Activated naive CD4-positive, alpha-beta T cell treated with Interleukin-2 at 50 U/mL for 16 hours (primary cell): ENCODE measurements around the gene FAT2.
A peak's percentile ranks its signal among the peaks of the same experiment; 100 is the strongest.
"Not testable (repeated sequence)": the region's sequence is repeated elsewhere in the genome, so short reads cannot be mapped to it uniquely, and the experiment has no call there.

Experiments
- DNase-seq: peaks from one replicate; pipeline ENCODE4 v3.0.0-alpha.2; 2020

The FAT2 gene

DNA sequence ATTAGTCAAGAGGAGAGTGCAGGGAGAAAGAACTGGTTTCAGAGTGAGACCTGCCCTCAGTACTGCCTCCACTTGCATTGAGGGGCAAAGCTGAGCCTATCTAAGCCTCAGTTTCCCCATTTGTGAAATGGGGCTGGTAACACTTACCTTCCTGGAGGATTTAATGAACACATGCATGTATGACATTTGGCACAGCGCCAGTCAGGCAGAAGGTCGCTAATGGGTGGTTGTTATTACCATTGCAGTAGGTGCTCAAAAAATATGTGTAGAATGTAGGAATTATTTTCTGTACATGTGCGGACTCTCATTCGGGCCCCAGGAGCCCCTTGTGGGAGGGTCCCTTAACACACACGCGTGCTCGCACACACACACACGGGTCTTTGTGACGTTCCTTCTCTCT, 10.9 kb downstream of the FAT2 start:
- no peak for DNase-seq

DNA sequence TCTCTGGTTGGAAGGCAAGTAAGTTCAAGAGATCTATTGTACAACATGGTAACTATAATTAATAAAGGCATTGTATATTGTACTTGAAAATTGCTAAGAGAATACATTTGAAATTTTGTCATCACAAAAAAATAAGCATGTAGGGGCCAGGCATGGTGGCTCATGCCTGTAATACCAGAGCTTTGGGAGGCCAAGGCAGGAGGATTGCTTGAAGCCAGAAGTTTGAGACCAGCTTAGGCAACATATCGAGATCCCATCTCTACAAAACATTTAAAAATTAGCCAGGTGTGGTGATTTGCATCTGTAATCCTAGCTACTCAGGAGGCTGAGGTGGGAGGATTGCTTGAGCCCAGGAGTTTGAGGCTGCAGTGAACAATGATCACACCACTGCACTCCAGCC, 12.0 kb downstream of the FAT2 start:
- not testable (repeated sequence) for DNase-seq

DNA sequence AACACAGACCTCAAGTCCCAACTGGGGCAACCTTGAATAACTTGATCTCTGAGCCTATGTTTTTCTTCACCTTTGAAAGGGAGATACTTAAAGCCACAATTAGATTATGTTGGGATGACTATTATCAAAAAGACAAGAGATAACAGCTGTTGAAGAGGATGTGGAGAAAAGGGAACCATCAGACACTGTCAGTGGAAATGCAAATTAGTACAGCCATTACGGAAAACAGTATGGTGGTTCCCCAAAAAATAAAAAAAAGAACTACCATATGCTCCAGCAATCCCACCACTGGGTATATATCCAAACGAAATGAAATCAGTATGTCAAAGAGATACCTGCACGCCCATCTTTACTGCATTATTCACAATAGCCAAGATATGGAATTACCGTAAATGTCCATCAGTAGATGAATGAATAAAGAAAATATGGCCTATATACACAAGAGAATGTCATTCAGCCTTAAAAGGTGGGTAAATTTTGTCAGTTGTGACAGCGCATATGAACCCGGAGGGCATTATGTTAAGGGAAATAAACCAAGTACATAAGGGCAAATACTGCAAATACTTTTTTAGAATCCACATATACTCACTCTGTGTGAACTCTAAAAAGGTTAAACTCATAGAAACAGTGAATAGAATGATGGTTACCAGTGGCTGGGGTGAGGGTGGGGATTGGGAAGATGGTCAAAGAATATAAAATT, 12.7 kb downstream of the FAT2 start:
- no peak for DNase-seq

DNA sequence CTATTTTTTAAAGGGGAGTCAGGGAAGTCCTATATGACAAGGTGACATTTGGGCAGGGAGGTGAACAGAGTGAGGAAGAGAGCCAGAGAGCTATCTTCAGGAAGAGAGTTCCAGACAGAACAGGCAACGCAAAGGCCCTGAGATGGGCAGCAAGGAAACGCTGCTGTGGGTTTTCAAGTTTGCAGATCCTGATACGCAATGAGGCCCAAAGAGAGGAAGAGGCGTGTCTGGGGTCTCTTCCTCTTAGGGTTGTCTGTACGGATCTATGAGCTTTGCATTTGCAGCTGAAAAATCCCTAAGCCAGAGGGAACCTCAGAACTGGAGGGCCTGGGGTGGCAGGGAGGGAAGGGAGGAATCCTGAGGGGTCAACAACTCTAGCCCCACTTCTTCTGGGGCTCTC, 13.6 kb downstream of the FAT2 start:
- no peak for DNase-seq

DNA sequence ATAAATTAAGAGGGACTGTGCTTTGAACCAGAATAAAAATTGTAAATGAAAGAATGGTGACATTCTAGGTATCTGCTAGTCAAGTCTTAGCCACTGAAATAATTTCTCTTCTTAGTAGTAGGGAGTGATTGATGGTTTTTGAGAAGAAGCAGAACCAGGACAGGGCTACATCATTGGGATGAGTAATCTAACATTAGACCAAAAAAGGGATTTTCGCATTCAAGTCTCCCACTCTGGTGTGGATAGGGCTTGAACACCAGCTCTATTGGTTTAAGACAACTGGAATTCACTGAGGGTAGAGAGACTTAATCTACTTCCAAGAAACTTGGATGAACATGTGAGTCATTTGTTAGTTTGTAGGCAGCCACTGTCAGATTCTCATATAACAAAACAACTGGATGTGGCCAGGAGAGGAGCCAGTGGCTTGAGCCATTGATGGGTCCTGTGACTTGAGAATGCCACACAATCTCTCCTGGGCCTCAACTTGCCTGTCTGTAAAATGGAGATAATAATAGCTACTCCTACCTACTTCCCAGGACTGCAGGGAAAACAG, 16.6 kb downstream of the FAT2 start:
- no peak for DNase-seq

DNA sequence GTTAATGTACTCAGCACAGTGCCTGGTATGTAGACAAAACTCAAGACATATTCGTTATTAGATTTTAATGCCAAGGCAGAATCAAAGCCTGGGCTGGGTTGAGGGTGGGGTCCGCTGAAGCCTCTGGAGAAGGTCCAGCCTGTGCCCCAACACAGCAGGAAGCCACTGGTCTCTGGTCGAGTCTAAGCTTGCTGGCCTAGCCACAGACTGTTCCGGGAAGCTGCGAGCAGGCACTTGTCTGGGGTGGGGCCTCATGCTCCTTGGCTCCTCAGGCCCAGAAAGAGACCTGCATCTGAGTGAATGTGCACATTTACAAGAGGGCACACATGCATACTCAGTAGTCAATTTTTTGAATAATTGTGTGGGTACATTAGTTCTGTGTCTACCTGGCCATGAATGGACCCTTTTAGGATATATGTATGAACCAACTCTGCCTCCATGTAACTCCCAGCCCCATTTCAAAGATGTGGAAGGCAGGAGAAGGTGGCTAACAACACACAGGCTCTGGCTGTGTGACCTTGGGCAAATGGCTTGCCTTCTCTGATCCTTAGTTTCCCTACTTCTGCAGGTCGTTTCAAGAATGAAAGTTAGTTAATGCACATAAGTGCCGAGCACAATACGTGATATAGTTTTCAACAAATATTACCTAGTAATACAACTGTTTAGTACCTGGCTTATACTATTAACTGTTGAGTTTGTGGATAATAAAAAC, 18.3 kb downstream of the FAT2 start:
- no peak for DNase-seq

DNA sequence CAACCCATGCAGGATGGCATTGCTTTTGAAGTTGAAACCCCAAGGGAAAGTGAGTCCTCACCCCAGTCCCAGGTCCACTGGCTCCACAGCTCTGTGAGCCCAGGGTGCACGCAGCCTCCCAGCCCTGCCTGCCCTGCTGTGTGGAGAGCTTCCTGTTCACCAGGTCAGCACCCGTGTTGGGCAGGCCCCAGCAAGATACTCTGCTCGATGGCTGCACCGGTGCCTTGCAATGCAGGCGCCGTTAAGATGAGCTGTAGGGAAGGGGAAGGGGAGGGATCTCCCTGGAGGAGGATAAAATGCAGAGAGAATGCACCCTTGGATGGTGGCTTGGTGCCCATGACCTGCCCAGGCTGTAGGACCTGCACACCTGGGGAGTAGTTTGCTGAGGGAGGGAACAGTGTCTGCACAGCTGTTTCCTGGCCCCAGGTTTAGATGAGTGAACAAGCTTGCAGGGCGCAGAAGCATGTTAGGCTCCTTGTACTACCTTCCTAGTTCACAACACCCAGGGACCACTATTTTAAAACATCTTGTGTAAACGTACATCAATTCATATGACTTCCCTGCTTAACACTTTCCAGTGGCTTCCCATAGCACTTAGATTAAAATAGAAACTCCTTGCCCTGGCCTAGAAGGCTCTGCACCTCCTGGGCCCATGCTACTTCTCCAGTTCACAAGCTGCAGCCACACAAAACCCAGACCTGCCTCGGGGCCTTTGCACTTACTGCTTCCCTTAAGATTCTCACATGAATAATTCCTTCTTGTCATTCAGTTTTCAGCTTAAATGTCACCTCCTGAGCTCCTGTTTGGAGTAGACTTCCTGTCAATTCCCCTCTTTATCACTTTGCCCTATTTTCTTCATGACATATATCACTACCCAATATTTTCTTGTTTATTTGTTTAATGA, 19.6 kb downstream of the FAT2 start:
- DNase-seq, result no peak

DNA sequence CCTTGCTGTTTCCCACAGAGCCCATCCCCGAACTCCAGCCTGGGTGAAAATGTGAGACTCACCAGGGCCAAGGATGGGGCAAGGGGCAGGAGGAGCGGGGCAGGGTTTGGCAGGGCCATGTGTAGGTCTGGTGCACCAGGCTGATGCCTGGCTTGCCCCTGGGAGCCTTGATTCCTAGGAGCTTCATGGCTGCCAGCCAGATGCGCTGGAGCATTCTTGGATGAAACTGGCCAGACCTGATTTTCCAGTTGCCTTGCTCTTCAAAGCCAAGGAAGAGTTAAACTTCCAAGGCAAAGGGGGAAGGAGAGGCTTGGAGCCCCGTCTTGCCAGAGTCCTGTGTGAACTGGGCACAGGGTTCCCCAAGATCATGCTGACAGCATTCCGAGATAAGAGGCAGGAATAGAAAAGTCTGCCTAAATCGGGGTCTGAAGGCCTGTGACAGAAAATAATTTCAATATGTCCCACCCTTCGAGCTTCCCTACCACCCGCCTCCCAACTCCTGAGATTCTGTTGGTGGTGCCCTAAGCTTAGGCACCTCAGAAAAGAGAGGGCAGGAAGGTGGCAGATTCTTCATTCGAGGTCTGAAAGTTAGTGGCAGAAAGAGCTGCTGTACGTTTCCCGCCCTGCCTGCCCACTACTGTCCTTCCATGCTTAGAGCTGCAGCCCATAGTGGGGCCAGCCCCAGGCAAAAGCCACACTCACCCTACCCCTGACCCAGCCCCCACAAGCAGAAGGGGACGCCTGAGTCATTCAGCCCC, 20.4 kb downstream of the FAT2 start:
- DNase-seq, result no peak

DNA sequence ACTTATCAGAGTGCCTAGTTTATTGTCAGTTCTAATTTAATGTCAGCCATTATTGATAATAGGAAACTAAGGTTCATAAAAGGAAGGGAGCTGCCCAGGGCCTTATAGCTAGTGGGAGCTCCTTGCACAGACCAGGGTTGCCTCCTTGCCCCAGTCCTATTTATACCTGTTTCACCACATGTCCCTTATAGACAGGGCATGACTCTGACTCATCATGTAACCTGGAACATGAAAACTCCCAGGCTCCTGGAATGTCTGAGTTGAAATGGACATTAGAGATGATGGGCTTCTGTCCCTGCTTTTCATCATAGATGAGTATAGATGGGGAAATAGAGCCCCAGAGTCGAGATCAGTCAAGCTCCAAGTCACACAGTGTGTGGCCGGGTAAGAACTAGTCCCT, 21.1 kb downstream of the FAT2 start:
- DNase-seq, result no peak

DNA sequence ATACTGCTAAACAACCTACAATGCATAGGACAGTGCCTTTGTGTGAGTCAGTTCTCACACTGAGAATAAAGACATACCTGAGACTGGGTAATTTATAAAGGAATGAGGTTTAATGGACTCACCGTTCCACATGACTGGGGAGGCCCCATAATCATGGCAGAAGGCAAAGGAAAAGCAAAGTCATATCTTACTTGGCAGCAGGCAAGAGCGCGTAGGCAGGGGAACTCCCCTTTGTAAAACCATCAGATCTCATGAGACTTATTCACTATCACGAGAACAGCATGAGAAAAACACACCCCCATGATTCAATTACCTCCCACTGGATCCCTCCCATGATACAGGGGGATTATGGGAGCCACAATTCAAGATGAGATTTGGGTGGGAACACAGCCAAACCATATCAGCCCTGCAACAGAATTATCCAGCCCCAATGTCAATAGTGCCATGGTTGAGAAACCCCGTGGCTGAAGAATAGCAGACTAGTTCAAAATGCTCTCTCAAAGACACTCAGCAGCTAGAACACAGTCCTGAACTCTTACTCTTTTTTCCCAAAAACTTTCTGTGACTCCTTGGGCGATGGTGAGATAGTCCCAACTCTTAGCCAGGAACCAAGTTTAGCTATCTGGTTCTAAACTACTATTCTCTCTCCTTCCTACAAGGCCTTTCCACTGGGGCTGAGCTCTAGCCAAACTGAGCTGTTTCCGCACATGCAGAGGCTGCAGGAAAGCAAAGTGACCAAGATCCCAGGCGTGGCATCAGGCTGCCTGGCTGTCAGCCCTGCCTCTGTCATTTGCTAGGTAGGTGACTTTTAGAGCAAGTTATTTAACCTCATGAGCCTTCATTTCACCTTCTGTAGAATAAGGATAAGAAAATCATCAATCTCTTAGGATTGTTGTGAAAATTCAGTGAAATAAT, 21.7 kb downstream of the FAT2 start:
- DNase-seq, result peak; percentile 17

DNA sequence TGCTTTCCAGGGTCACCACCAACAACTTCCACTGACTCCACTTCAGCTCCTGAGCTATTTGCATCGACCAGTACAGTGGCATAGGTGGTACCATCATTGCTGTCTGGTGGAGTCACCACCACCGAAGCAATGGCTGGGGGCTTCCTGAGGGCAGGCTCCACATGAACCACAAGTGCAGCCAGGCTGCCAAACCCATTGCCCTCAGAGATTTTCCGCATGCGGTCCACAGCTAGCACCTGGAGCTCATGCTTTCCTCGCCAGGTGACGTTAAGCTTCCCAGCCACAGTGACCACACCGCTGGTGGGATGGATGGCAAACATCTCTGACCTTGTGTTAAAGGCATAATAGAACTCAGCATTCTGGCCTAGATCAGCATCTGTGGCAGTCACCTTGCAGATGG, 23.1 kb downstream of the FAT2 start:
- DNase-seq, result no peak

DNA sequence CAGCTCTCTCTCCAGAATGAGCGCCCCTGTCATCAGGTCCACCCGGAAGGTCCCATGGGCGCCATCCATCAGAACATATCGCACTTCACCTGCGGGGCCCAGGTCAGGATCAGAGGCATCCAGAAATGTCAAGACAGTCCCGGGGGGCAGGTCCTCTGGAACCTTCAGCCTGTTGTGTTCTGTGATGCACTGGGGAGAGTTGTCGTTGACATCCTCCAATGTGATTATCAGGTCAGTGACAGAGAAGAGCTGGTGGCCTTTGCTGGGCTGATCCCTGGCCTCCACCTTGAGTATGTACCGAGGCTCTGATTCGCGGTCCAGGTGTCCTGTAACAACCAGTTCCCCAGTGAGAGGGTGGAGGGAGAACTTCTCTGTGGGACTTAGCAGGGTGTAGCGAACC, 25.2 kb downstream of the FAT2 start:
- no peak for DNase-seq

DNA sequence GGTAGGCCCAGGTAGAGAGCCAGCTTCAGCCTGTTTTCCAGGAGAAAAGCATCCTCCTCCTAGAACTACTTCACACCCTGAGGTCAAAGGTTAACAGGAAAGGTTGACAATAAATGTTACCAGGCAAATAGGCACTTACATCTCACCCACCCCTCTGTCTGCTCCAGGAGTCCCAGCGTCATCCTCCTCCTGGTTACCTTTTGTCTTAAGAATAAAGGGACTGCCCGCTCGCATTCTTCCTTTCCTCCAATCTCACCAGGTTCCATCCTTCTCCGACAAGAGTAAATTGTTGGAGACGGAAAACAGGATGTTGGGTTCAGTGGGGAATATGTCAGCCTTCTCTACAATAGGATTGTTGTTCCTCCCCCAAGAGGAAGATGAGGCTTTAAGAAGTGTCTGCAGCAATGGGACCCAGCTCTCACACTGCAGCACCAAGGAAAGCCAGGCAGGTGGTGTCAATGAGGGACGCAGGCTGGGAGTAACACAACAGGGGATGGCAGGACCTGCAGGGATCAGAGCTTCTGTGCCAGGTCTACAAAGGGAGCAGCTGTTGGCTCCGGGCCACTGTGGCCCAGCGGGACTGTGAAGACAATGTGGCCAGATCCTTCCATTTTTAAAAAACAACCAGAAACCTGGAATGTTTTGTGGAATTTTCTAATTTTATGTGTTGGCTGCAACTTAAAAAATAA, 29.0 kb downstream of the FAT2 start:
- no peak for DNase-seq

DNA sequence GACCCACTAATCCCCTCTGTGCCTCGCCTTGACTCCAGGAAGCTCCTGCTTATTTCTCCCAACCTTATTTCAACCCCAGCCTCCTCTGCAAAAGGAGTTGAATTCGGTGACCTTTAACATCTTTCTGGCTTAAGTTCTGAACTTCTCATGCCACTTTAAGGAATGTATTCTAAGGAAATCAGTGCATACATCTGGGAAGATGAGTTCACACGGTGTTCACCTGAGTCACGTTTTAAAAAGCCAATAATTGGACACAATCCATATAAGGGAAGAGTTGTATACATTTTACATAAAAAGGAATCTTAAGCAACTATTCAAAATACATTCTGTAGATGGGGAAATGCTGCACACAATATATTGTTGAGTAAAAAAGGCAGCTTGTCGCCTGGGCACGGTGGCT, 33.2 kb downstream of the FAT2 start:
- no peak for DNase-seq

DNA sequence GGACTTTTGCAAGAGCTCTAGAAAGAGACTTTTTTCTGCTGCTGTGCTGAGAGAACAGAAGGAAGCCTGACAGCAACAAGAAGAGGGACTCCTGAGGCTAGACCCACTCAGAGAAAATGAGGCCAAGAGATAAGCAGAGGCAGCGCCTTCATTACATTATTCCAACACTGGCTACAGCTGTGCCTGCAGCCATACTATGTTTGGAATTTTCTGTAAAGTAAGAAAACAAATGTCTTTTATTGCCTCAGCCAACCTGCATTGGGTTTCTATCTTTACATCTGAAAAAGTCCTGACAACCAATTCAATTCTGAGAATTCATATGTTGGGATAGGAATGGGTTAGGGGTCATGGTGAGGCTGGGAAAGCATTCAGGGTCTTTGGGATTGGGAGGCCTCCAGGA, 33.7 kb downstream of the FAT2 start:
- DNase-seq, result no peak

DNA sequence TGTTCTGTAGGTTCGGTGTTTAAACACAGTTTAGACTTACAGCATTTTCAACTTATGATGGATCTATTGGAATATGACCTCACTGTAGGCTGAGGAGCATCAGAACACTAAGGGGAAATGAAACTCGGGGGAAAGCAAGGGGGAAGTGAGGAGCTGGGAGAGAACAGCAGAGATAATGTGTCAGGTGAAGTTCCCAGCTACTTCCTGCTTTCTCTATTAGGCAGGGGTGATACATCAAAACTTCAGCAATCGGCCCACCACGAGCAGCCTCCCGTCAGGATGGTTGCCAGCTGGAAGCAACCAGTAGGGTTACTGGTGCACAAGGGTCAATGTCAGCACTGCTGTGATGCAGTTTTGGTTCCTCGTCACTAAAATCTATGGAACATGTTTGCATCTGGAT, 34.3 kb downstream of the FAT2 start:
- no peak for DNase-seq

DNA sequence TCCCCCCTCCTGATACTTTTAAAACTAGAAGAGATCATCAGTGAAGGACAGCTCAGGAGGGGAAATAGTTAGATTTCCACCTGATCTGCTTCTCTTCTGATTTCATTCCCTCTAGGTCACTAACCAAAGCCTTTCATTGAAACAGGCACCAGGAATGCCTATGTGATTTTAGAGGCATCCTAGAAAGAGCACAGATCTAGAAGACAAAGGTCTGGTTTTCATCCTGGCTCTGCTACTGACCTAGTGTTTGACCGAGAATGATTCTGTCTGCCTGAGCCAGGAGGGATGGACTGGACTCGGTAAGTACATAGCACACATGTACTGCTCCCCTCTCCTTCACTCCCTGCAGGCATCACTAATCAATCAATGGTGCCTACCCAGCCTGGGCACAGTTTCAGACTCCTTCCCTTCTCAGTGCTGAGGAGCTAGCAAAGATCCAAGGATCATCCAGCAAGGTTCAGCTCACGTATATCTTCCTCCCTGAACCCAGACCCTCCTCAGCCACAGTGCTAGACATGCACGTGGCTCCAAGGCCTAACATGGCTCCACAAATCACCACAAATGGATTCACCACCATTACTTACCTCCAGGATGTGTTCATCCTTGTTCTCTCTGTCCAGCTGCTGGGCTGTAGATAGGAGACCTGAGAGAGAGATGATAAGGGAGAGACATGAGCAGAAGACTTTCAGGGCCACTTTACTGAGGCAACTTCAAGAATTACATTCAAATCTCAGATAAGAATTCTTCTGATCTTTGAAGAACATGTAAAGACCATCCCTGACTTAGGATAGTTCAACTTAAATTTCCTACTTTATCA, 35.2 kb downstream of the FAT2 start:
- no peak for DNase-seq

DNA sequence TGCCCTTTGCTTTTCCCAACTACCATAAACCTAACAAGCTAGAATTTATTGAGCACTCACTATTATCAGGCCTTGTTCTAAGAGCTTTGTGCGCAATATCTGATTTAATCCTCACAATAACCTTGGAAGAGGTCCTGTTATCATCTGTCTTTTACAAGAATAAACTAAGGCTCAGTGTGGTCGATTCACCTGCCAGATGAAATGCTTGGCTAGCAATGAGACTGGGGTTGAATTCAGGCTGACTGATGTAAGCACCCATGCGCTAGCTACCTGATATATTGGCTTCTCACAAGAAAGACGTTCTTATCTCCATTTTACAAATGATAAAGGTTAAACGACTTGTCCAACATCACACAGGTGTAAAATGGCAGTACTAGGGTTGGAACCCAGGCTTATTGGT, 37.4 kb downstream of the FAT2 start:
- no peak for DNase-seq

DNA sequence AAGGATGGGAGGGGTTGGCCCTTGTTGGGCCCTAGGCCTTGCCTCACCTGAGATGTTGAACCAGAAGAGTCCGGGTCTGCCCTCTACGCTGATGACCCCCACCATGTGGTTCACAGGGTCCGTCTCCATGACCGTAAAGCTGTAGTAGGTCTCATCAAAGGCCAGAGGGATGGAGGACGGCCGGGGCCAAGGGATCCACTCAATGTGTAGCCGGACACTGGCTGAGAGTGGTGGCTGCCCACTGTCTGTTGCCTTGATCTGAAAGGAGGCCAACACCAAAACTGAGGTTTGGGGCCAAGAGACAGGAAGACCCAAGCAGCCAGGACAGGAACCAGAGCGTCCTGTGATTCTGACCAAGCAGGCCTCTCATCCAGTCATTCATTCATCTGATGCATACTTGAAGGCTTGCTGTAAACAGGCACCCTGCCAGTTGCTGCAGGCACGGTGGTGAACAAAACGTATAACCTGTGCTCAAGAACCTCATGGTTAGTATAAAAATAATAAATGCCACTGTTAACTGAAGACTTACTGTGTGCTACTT, 37.9 kb downstream of the FAT2 start:
- DNase-seq, result no peak

DNA sequence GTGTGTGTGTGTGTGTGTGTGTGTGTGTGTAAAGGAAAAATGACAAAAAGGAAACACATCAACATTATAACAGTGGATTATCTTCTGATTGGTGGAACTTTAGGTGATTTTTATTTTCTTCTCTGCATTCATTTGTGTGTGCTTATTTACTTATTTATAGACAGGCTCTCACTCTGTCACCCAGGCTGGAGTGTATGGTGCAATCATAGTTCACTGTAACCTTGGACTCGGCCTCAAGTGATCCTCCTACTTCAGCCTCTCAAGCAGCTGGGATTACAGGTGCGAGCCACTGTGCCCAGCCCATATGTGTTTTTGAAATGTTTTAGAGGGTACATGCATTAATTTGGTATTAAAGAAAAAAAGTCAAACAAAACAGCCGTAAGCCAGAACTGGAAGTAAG, 39.1 kb downstream of the FAT2 start:
- no peak for DNase-seq
